GM21367 (cell line): ENCODE results near the gene GRWD1.

ENCODE experiments used
- ATAC-seq: cut with Tn5 transposase; IDR thresholded peaks from one replicate; pipeline ENCODE4 v1.9.1; 2021; ENCODE audit not compliant: unreplicated experiment

The GRWD1 gene

DNA sequence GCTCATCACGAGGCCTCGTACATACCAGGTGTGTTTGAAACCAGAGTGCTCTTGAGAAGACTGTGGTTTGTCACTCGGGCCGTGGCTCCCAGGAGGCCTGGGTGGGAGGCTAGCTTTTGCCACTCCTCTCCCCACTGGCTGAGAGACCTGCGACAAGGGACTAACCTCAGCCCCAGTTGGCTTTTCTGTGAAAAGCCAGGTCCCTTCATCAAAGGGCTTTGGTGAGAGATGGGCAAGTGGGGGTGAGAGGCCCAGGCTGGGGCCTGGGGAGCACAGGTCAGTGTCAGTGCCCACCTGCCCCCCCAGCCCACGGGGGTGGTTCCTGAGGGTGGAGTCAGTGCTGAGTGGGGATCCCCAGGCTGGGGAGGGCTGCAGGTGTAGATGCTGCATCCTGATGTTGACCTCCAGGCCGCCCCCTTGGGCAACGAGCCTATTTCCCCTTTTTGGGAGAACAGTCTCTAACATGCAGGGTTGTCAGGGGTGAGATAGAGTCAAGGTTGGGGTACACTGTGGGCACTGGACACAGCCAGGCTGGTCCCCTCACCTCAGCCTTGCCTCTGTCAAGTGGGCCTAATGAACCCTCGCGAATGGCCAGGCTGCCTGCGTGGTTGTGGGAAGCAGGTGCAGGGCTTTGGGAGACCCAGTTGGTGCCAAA is 10.3 kb downstream of the GRWD1 start:
- ATAC-seq, result no peak

DNA sequence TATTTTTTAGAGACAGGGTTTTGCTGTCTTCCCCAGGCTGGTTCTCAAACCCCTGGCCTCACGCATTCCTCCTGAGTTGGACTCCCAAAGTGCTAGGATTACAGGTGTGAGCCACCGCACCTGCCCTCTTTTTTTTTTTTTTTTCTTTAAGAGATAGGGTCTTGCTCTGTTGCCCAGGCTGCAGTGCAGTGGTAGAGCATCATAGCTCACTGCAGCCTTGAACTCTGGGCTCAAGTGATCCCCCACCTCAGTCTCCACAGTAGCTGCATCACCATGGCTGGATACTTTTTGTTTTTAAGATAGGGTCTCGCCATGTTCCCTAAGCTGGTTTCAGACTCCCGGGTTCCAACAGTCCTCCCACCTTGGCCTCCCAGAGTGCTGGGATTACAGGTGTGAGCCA is 11.1 kb downstream of the GRWD1 start:
- no peak for ATAC-seq

DNA sequence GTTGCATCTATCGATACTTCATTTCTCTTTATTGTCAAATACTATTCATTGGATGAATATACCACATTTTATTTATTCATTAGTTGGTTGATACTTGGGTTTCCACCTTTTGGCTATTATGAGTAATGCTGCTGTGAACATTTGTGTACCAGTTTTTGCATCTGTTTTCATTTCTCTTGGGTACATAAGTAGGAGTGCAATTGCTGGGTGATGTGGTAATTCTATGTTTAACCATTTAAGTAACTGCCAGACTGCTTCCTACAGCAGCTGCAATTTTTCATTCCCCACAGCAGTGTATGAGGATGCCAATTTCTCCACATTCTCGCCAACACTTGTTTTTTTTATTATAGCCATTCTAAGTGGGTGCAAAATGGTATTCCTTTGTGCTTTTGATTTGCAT is 12.2 kb downstream of the GRWD1 start:
- no peak for ATAC-seq

DNA sequence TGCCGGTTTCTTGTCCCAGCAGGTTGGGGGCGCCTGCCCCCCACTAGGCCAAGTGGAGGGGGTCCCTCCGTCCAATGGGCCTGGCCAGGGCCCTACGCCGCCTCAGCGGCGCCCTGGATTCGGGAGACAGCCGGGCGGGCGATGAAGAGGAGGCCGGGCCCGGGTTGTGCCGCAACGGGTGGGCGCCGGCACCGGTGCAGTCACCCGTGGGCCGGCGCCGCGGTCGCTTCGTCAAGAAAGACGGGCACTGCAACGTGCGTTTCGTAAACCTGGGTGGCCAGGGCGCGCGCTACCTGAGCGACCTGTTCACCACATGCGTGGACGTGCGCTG is 15.8 kb downstream of the GRWD1 start:
- no peak for ATAC-seq

DNA sequence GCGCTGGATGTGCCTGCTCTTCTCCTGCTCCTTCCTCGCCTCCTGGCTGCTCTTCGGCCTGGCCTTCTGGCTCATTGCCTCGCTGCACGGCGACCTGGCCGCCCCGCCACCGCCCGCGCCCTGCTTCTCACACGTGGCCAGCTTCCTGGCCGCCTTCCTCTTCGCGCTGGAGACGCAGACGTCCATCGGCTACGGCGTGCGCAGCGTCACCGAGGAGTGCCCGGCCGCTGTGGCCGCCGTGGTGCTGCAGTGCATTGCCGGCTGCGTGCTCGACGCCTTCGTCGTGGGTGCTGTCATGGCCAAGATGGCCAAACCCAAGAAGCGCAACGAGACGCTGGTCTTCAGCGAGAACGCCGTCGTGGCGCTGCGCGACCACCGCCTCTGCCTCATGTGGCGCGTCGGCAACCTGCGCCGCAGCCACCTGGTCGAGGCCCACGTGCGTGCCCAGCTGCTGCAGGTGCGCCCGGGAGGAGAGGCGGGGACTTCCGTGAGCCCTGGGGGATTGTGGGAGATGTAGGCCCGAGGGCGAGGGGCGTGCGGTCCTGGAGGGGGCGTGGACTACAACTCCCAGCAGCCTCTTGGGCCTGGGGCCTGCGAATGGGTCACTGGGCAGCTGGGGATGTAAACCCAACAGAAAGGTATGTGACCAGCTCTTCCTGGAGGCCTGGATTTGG is 16.3 kb downstream of the GRWD1 start:
- no peak for ATAC-seq

DNA sequence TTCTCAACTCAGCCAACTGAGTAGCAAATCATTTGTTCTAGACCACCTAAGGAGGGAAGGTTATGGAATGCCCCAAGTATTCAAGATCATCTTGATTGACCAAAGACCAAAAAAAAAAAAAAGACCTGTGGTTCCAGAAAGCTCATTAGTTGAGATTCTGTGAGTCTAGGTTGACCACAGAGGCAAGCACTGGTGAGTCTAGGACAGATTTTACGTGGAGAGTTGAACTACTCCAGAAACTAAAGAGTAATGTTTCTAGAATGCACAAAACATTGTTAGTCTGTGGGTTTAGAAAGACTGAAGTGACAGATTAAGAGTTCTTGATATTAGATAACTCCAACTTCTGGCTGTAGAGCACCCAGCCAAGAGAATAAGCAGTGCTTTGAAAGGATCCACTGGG is 19.4 kb downstream of the GRWD1 start:
- ATAC-seq, result no peak

DNA sequence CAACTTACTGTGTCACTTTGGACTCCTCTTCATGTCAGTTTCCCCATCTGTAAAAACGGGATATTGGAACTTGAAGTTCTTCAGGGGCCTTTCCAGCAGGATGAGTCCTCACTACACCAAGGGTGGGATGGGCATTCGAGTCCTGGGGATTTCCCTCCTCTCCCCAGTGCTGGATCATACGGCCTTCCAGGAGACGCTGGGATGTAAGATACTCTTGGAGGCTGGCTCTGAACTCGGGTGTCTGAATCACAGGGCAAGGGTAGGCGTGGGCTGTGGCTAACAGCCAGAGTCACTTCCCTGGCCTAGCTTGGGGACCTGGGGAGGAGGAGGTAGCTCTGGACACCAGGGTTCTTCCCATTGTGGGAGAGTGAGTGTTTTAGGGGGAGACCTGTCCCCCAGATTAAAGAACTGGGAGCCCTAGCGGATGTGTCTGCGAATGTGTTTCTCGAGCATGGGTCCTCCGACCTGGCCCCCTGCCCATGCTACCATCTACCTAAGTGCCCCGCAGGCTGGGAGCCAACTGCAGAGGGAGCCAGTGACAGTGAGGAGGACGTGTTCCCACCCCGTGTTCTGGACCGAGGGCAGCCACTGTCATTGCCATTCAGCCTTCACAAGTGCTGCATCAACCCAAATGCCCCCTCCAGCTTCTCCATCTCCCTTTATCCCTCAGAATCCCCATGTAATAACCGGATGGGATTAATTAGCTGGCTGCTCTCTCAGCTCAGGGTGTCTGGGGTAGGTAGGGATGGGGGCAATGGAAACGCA is 21.0 kb downstream of the GRWD1 start:
- no peak for ATAC-seq

DNA sequence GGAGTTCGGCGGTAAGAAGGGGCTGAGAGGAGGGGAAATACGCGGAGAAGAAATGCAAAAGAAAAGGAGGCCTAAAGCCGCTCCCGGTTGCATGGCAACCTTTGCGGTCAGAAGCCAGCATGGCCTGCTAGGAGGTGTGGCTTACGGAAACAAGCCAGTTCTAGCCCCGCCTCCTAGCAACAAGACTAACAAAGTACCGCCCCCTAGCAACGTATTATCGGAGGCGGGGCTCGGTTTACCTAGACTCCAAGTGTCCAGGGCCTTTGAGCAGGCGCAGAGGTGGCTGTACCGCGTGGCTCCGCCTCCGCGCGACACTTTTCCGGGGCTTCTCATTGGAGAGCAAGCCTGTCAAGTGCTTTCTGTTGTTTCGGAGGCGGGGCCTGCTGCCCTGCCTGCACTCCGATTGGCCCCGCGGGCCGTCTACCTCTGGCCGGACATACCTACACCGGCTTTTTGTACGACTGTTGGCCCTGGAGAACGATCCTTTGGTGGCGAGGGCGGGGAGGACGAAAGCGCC is 23.0 kb downstream of the GRWD1 start:
- ATAC-seq, result peak; percentile 83

DNA sequence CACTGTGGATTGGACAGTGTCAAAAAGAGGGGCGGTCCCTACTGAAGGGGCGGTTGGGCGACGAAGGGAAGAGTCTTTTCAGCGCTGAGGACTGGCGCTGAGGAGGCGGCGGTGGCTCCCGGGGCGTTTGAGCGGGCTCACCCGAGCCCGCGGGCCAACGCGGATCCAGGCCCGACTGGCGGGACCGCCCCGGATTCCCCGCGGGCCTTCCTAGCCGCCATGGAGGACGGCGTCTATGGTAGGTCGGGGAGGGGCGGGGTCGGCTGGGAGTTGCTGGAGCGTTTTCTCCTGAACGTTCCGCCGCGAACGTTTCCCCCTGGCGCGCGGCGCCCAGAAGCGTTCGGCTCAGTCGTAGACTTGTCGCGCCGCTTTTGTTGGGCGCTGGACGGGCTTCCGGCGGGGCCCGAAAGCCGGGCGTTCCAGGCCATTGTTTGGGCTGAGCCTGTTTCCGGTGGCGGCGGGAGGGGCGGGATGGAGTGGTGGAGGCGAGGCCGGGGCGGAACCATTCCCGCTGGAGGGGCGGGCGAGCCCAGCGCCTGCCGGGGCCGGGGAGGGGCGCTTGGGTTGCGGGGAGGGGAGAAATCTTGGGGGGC is 23.6 kb downstream of the GRWD1 start, which contains the start of gene CYTH2:
Gene CYTH2 (plus strand): TSS at position 81 of the 593 bp plus-strand sequence. CDS start 139 bp downstream, at position 220.
- peak; percentile 17 for ATAC-seq

DNA sequence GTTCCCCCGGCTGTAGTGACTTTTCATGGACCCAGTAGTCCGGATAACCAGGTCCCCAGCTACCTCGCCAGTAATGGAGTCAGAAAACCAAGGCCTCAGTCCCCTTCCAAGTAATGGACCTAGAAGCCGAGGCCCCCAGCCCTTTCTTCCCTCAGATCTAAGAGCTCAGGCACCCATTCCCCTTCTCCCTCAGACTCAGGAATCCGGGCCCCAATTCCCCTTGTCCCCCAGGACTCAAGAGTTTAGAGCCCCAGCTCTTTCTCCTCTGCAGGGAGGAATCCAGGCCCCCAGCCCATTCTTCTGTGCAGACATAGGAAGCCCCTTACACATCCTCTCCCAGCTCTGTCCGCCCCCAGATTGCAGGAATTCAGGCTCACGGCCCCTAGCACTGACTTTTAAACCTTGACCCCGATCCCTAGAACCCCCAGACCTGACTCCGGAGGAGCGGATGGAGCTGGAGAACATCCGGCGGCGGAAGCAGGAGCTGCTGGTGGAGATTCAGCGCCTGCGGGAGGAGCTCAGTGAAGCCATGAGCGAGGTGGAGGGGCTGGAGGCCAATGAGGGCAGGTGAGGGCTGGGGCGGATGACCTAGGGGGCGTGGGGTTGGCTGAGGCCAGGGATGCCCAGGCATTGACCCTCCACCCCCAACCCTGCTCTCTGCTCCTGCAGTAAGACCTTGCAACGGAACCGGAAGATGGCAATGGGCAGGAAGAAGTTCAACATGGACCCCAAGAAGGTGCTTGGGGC is 24.3 kb downstream of the GRWD1 start:
- no peak for ATAC-seq

DNA sequence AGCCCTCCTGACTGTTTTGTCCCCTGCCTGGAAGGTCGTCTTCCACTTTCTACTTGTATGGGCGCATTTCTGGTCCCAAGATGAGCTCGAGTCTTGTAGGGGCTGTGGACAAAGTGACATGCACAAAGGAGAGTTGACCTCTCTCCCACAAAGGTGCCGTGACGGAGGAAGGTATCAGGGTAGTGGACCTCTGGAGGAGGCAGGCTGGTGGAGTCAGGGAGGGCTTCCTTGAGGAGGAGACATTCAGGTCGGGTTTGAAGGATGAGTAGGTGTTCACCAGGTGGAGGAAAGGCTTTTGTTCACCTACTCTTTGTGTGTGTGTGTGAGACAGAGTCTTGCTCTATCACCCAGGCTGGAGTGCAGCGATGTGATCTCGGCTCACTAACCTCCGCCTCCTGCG is 25.1 kb downstream of the GRWD1 start:
- ATAC-seq, result no peak

DNA sequence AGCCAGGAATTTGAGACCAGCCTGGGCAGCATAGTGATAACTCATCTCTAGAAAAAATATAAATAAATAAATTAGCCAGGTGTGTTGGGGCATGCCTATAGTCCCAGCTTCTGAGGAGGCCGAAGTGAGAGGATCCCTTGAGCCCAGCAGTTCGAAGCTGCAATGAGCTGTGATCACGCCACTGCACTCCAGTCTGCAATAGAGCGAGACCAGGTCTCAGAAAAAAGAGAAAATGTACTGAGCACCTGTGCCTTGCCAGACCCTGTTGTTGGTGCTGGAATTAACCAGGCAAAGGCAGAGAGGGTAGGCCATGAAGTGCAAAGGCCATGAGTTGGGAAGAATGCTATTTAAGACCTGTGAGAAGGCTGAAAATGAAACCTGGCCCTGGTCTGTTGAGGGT is 26.1 kb downstream of the GRWD1 start:
- no peak for ATAC-seq

DNA sequence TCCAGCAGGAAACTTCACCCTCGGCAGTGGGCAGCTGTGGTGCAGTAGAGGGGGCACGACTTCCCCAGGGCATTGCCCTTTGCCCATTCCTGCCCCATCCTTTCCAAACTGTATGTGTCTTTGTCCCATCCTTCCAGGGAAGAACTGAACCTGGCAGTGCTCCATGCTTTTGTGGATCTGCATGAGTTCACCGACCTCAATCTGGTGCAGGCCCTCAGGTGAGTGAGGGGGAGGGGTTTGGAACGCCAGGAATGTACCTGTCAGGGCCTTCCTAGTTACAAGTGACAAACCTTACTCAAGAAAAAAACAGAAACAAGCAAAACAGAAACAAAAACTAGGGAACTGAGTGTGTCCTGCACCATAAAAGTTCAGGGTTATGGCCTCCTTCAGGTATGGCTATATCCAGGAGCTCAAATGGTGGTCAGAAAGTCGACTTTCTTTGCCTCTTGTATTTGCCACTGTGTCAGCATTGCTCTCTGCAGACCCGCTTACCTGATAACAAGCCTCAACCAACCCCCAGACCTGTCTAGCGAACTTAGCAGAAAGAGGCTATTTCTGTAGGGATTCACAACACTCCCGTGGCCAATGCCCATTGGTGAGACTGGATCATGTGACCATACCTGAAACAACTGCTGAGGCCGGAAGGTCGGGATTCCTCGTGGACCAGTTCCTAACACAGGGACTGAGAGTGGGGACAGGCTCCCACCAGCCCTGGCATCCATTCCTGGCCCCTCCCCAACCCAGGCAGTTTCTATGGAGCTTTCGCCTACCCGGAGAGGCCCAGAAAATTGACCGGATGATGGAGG is 27.6 kb downstream of the GRWD1 start:
- ATAC-seq, result no peak

DNA sequence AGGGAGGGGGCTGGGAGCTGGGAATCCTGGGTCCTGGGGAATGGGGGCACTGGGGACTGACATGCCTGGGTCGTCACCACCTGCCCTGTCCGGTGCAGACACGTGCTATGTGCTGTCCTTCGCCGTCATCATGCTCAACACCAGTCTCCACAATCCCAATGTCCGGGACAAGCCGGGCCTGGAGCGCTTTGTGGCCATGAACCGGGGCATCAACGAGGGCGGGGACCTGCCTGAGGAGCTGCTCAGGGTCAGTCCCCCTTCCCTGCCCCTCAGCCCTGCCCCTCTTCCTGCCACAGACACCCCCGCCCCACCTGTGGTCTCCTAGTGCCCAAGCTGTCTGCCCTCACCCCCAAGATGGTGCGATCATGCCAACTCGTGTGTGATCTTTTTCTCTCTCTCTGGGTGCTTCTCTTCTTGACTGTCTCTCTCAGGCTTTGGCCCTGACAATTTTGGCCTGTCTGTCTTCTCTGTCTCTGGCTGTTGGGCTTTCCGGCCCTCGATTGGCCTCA is 28.4 kb downstream of the GRWD1 start:
- ATAC-seq, result no peak

DNA sequence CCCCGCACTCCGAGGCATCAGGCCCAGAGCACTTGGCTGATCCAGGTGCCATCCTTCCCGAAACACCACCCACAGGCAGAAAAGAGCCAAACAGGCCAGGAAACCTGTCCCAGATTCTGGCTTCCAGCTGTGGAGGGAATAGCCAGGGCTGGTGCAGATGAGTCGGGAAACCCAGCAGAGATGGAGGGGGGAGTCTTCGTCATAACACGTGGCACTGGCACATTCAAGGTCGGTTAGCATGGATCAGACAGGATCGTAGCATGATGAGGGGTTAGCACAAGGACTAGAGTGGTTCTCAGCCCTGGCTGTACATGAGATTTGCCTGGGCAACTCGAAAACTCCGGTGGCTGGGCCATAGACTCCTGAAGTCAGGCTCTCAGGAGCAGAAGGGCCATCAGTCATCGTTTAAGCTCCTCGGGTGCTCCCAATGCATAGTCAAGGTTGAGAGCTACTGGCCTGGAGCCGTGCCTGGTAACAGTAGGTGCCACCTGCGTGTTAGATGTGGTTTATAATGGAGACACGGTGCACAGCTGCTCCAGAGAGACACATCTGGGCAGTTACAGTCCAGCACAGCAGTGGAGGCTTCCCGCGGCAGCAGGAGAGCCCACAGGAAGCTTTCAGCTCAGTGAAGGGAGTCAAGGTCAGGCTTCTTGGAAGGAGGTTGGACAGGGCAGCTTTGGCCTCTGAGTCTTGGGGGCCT is 29.7 kb downstream of the GRWD1 start:
- no peak for ATAC-seq

DNA sequence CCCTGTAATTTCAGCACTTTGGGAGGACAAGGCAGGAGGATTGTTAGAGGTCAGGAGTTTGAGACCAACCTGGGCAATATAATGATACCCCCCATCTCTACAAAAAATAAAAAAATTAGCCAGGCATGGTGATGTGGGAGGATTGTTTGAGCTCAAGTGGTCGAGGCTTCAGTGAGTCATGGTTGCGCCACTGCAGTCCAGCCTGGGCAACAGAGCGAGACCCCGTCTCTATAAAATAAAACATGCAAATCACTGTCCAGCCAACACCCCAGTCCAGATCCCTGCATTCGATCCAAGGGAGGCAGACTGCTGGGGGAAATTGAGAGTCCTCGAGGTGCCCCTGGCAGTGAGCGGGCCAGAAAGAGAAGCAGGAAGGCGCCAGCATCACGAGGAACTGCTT is 30.4 kb downstream of the GRWD1 start:
- ATAC-seq, result no peak

DNA sequence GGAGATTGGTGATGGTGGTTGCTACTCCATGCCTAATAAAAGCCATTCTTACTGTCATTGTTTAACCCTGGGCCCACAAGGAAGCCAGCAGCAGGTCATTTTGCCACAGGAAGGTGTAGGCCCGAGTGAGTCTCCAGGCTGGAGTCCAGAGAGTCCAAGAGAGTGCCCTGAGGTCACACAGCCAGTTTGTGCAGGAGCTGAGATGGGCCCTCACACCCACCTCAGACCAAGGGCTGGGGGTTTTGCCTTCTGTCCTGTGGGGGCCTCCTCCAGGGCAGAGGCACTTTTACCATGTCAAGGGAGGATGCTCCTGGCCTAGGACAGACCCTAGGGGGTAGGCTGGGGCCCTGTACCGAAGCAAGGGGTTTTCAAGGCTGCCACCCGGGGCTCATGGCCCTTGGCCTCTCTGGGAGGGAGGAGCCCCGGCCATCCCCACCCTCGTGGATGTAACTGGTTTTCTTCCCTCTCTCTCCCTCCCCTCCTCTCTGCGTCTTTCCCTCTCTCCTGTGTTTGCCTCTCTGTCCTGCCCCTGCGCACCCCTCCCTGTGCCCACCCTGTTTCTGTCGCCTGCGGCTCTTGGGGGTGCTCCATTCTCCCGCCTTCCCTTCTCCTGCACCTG is 31.4 kb downstream of the GRWD1 start:
- no peak for ATAC-seq

DNA sequence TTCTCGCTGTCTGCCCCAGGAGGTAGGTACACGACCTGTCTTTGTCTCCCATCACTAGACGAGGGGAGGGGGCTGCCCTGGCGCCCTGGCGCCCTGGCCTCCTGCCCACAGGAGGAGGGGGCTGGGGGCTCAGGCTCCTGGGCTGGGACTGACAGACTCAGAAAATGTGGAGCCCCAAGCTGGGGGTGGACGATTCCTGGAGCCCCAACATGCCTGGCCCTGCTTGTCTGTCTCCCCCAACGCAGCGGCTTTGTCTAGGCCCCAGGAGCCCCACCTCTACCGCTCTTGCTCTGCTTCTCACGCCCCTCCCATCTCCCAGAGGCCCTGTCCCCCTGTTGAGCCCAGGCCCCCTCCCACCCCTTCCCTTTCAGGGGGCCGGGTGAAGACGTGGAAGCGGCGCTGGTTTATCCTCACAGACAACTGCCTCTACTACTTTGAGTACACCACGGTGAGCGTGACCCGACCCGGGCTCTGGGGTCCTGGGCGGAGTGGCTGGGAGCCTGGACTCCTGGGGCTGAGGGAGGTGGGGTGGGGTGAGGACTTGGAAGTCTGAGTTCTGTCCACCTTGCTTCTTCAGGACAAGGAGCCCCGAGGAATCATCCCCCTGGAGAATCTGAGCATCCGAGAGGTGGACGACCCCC is 32.0 kb downstream of the GRWD1 start:
- no peak for ATAC-seq
